ENCODE data around the gene LUZP1.

GRCh38 chr1:23069675-23070074 lies 99.0 kb downstream of the LUZP1 start:
- TF ChIP-seq CTCF (tag by site-specific recombination; IDR thresholded peaks at IDR 0.05) (no peak), ZNF488 (tag by site-specific recombination; IDR thresholded peaks at IDR 0.05) (no peak), ZNF274 (IDR thresholded peaks at IDR 0.05; ENCODE audit: low read length) (no peak), ZNF274 (tag by site-specific recombination; IDR thresholded peaks at IDR 0.05; ENCODE audit: borderline replicate concordance) (no peak), ZSCAN30 (tag by site-specific recombination; IDR thresholded peaks at IDR 0.05) (no peak), REST (tag by site-specific recombination; IDR thresholded peaks at IDR 0.05) (no peak), PBX3 (CRISPR knock-in tag; IDR thresholded peaks at IDR 0.05) (no peak), ZNF513 (tag by site-specific recombination; IDR thresholded peaks at IDR 0.05) (no peak), GFI1B (tag by site-specific recombination; IDR thresholded peaks at IDR 0.05) (no peak), ZNF558 (tag by site-specific recombination; IDR thresholded peaks at IDR 0.05) (no peak), ZBTB26 (tag by site-specific recombination; optimal IDR thresholded peaks at IDR 0.05) (no peak), ZNF510 (tag by site-specific recombination; IDR thresholded peaks at IDR 0.05; ENCODE audit: insufficient replicate concordance) (no peak), KLF16 (tag by site-specific recombination; IDR thresholded peaks at IDR 0.05) (no peak), KLF9 (tag by site-specific recombination; IDR thresholded peaks at IDR 0.05; ENCODE audit: low read depth) (no peak), SCRT1 (tag by site-specific recombination; IDR thresholded peaks at IDR 0.05; ENCODE audit: borderline replicate concordance) (no peak)
